ENCODE data around the gene LPO.

Gene LPO

GRCh38 chr17:58264407-58265103, 26.2 kb downstream of the LPO start:
- DNase-seq, result no peak

DNA sequence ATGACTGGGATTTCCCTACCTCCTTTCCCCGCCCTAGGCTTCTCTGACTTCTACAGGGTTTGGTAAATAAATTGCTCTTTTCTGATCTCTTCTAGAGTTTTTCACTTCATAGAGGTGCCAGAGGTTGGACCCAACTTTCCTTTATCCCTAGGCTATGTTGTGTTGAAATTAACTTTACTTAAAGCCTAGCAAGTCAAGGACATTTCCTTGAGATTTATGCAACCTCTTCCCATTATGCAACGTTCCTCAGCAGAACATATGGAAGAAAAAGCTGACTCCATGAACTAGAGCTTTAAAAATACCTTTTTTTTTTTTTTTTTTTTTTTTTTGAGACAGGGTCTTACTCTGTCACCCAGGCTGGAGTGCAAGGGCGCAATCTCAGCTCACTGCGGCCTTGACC, 26.9 kb downstream of the LPO start:
- DNase-seq, result no peak

- DNase-seq, result no peak
Observed at GRCh38 chr17:58265902-58266875, 27.8 kb downstream of the LPO start.

DNA sequence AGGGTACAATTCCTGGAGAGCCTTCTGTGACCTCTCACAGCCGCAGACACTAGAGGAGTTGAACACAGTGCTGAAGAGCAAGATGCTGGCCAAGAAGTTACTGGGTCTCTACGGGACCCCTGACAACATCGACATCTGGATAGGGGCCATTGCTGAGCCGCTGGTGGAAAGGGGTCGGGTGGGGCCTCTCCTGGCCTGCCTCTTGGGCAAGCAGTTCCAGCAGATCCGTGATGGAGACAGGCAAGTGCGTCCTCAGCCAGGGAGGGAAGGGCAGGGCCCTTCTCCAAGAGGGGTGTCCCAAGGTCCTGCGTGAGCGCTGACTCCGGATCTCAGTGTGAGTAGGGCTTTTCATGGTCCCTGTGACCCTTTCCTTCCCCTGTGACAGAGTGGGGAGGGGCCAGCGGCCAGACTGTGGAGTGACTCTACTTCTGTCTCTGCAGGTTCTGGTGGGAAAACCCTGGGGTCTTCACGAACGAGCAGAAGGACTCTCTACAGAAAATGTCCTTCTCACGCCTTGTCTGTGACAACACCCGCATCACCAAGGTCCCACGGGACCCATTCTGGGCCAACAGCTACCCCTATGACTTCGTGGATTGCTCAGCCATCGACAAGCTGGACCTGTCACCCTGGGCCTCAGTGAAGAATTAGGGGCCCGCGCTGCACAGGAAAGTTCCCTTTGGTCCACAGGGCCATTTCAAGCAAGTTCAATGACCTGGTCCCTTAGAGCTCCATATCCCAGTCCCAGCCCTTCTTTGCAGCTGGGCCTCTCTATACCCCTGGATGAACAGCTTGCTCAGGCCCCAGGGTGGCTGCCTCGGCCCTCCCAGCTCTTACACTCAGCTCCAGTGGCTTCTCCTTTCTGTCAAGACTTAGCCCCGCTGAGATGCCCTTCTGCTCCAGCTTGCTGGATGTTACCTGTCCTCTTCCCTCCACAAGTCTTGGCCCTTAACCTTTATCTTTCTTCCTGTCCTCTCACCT, 29.3 kb downstream of the LPO start:
- DNase-seq, result no peak

GRCh38 chr17:58268326-58268725, 29.9 kb downstream of the LPO start:
- DNase-seq, result no peak

DNA sequence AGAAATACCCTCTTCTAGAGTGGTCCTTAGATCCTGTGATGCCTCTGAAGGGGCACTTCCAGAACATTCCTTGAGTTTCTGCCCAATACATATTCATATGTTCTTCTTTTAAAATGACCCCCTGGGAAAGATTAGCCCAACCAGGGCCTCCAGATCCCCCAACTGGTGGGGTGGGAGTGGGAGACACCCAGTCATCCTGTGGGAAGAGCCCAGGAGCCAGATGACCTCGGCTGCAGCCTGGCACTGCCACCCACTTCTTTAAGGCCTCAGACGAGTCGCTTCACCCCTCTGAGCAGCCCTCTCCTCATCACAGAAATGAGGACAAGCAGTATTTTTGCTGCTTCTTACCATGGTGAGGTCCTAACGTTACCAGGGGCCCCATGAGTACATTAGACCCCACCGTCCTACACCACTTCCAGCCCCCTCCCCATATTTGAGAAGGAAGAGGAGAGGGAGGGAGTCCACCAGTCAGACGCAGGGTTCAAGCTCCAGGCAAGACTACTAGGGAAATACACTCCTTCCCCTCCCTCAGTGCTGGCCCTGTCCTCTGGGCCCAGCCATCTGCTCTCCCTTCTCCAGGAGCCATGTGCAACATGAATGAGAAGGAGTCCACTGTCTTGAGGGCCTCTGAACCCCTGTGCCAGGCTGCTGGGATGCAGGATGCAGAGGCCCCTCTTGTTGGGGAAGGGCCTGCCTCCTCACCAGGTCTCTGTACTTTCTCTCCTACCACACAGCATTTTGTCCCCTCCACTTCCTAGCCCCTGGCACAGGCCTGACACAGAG, 30.6 kb downstream of the LPO start:
- DNase-seq, result no peak

DNA sequence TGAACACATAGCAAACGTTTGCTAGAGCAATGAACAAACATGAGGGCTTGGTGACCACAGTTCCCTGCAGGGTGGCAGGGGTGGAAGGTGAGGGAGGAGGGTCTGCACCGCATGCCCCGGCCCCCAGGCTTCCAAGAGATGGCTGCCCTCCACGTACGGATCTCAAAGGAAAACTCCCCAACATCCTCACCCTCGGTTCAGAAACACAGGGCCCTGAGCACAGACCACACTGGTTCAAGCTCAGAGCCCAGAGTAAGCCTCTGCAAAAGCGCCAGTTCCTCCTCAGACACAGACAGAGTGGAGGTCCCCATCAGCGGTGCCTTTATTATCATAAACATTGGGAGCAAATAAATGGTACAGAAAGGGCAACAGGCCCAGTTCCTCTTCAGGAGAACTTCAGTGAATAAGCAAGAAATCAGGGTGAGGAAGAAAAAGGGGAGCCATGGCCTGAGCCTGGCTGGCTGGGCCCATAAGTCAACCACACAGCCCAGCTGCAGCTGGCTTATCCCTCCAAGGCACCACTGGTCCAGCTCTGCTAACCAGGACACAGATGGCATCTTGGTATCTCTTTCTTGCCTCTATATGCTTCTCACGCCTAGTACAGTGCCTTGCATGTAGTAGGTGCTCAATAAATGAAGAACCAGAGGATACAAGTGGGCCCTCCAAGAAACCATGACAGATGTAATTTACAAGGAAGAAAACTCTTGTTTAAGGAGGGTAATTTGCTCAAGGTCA, 31.3 kb downstream of the LPO start:
- DNase-seq, result no peak

- no peak for DNase-seq
Observed at GRCh38 chr17:58270476-58271215, 32.3 kb downstream of the LPO start.

DNA sequence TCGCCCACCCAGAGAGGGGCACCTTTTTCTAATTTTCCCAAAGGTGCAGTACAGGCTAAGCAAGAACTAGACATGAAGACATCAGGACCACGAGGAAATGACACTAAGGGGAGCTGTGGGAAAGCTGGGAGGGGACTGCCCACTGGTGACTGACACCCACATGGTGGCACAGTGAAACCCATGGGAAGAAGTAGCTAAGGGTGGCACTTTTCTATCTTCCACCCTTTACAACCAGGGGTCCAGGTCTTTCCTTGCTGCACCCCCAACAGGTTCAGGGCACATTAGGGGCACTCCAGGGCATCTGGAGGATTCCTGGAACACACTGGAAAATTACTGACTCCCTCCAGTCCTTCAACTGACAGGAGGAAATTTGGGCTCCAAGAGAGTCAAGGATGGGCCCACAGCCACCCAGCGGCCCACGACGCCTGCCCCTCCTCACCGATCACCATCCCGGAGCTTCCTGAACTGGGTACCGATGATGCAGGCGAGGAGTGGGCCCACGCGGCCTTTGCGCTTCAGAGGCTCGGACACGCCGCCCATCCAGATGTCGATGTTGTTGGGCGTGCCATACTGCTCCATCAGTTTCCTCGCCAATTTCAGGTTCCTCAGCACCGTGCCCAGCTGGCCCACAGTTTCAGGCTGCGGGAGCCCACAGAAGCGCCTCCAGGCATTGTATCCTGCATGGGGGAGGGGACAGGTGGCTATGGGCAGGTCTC, 33.0 kb downstream of the LPO start:
- no peak for DNase-seq

DNA sequence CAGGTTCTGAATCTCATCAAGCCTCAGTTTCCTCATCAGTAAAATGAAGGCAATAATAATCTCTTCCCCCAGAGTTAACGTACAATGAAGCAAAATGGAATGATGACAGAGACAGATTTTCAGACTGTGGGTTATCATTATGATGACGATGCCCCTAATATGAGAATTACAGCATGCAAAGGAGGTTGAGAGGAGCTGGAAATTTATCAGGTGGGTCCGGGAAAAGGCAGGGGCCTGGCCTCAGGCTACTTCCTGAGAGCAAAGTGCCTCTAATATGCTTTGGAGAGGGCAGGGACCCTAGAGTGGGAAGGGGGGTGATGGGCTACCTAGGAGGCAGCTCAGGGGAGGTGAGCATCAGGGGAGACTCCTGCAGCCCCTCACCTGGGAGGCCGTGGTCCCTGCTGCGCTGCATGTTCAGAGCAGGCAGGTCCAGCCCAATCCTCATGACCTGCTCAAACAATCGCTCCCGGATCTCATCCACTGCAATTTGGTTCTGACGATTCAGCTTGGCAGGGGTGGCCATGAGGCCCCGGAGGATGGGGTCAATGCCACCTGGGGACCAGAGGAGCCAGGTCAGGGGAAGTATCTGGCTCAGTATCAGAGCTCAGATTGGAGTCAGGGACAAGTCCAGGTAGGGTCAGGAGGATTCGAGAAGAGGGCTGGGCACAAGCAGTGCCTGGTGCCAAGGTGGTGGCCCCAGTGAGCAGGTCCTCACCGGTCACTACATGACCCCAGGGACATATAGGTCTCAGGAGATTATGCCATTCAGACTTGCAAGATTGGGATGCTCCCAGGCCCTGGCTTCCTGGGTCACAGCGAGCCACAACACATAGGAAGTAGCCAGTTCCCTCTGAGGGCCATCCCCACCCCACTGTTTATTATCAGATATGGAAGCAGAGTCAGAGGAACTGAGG, 34.2 kb downstream of the LPO start:
- DNase-seq, result no peak

- DNase-seq, result no peak
Observed at GRCh38 chr17:58273453-58274104, 35.2 kb downstream of the LPO start.

GRCh38 chr17:58275417-58275816, 37.0 kb downstream of the LPO start:
- DNase-seq, result no peak

GRCh38 chr17:58276423-58276822, 38.0 kb downstream of the LPO start:
- DNase-seq, result no peak

GRCh38 chr17:58277107-58277801, 38.9 kb downstream of the LPO start:
- no peak for DNase-seq

DNA sequence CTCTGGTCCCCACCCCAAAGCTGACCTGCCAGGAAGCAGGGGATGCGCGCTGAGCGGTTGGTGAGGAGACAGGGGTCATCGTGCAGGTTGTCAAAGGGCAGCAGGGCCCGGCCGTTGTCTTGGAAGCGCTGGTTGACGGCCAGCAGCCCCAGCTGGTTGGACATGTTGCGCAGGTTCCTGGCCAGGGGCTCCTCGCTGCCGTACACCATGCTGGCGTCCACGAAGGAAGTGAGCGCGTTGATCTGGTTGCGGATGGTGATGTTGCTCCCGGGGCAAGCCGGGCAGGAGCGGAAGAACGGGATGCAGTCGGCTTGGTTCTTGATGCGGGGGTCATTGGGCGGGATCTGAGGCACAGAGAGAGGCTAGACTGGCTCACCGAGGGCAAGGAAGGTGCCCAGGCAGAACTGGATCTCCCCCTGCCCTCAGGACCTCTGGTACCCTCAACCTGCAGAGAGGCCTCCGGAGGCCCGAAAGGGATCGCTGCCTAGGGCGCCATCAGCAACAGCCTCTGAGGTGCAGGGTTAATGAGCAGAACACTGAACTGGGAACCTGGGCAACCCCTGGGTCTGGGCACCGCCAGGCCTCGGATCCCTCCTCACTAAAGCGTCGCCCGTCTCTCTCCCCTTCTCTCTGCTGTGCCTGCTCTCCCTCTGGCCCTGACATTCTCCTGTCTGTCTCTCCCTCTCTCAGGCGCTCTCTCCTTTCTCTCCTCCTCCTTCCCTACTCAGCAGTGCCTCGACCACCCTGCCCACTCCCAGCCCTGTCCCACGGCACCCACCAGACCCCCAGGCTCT, 39.6 kb downstream of the LPO start:
- DNase-seq, result no peak

- no peak for DNase-seq
Observed at GRCh38 chr17:58278661-58279015, 40.3 kb downstream of the LPO start.

Data from DMS153 (cell line).